SK-N-DZ (cell line): ENCODE measurements around the gene SLC9A3.
"Not testable (repeated sequence)": the region's sequence is repeated elsewhere in the genome, so short reads cannot be mapped to it uniquely, and the experiment has no call there.

Experiments
- DNase-seq: peaks from one replicate; pipeline ENCODE4 v3.0.0-alpha.2; 2015; ENCODE audit warnings: low spot score

Gene SLC9A3

DNA sequence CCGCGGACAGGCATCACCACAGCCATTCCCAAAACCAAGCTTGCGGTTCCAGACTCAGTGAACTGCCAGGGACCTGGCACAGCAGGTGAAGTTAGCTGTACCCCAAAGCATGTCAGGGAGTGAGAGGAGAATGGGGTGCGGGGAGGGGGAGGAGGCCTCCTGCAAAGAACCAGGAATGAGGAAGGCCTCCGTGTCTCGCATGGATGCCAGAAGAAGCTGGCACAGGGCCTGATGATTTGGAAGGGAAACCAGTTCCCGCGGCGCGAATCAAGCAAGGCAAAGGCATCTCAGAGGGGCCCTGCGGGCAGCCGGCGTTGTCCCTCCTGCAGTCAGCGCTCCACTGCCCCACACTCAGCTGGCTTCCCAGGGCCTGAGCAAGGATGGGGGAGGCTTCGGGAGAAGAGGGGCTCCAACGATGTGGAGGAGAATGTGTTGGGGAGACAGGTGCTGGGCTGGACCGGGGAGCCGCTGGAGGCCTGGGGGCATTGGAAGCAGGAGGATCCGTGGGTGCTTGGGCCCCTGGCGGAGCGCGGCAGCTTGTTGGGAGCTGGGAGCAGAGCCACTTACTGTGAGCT is 14.6 kb downstream of the SLC9A3 start:
- no peak for DNase-seq

DNA sequence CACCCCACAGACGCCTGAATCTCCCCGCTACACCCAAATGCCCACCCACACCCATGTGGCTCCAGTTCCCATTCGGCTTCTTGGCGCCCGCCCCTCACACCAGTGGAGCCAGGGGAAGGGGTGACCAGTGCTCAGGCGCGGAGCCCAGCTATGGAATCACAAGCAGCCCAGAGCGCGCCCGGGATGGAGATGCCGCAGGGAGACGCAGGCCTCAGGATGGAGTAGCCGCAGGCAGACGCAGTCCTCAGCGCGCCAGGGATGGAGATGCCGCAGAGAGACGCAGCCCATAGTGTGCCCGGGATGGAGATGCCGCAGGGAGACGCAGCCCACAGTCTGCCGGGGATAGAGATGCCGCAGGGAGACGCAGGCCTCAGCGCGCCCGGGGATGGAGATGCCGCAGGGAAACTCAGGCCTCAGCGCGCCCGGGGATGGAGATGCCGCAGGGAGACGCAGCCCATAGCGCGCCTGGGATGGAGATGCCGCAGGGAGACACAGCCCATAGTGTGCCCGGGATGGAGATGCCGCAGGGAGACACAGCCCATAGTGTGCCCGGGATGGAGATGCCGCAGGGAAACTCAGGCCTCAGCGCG is 16.2 kb downstream of the SLC9A3 start:
- DNase-seq, result not testable (repeated sequence)

DNA sequence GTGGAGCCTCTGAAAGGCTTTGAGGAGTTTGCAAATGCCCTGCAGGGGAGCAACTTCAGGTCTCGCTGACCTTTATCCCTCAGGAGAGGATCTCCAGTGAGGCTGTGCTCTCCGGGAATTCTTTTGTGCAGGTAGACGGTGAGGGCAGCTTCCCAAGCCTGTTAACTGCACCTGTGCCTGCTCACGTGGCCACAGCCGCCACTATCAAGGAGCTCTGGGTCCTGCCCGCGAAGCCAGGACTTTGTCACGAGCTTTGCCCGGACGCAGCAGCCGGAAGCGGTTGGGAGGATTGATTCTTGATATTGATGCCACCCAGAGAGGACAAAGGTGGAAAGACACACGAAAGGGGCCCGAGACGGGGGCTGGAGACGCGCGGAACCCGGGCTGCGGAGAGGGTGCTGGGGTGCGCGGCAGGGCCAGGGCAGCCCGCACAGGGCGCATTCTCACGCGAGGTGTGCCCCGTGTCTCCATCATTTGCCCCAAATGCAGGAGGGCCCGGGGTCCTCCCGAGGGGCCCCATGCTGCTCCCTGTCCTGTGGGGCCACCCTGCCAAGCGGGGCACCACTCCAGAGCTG is 18.2 kb downstream of the SLC9A3 start:
- no peak for DNase-seq

DNA sequence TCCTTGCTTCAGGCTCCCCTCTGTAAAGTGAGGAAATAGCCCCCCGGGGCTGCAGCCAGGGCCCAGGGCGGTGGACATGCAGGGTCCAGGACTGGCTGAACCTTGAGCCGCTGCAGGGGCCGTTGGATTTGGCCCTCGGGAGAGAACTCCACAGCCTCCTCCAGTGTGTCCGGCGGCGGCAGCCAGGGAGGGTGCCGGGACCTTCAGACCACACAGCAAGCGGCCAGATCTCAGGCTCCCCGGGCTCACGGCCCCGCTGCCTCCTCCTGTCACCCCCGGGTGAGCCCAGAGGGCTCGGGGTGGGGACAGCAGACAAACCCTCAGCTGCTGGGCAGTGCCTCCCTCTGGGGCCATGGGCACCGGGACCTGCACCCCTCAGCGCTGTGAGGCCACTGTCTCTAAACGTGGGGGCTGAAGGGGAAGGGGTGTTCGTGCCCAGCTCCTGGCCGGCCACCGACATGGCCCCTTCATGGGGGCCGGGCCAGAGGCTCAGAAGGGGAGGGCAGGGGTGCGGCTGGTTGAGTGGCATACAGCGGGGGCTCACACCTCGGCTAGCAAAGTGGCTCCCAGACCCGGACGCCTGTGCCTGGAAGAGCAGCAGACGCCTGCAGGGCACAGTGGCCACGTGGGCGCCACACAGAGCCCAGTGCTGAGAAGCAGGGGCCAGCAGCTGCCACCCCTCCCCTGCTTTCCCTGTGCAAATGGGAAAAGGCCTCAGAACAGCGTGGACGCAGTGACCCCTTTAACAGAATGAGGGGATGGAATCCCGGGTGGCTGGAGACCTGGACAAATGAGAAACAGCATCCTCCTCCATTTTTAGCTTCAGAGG is 19.7 kb downstream of the SLC9A3 start:
- DNase-seq, result no peak

GRCh38 chr5:502325-503079 is 21.7 kb downstream of the SLC9A3 start:
- peak; percentile 52 for DNase-seq

DNA sequence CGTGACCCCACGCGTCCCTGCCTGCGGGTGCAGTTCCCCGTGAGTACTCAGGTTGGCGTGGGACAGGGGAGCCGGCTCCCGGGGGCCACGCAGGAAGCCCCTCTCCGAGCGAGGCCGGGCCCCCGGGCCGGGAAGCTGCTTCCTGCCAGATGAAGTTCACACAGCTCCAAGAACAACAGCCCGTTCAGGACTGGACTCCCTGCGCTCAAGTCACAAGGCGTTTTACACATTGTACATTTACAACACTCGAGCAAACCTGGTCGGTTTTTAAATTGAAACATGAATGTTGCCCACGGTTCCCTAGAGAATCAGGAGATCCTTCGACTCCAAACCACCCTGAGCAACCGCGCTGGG is 22.4 kb downstream of the SLC9A3 start:
- DNase-seq, result no peak

GRCh38 chr5:501105-501830 is 23.0 kb downstream of the SLC9A3 start:
- DNase-seq, result no peak

- no peak for DNase-seq
Observed at GRCh38 chr5:500491-500890, 23.8 kb downstream of the SLC9A3 start.

- DNase-seq, result no peak
Observed at GRCh38 chr5:499233-500209, 24.7 kb downstream of the SLC9A3 start.

GRCh38 chr5:497871-498509 is 26.3 kb downstream of the SLC9A3 start:
- DNase-seq, result no peak

DNA sequence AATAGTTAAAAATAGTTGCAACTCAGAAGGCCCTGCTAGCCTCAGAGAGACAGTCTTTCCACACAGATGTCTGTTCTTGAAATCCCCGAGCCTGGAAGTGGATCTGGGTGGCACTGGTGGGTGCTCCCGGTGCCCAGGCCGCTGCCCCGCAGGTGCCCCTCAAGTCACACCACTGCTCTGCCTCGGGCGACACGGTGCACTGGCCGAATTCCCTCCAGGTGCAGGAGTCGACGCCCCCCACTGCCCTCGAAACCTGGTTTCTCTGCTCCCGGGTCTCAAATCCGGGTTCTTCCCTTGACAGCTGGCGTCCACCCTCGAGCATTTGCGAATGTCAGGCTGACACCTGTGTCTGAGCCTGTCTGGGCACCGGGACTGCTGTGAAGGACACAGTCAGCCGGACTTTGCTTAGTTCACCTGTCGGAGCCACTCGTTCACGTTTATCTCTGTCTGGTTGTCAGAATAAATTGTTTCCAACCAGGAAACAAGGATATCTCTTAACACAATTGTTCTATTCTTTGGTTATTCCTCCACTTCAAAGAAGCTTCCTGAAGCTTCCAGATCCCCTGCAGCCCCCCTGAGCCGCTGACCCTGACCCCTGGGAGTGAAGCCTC is 27.1 kb downstream of the SLC9A3 start:
- no peak for DNase-seq

DNA sequence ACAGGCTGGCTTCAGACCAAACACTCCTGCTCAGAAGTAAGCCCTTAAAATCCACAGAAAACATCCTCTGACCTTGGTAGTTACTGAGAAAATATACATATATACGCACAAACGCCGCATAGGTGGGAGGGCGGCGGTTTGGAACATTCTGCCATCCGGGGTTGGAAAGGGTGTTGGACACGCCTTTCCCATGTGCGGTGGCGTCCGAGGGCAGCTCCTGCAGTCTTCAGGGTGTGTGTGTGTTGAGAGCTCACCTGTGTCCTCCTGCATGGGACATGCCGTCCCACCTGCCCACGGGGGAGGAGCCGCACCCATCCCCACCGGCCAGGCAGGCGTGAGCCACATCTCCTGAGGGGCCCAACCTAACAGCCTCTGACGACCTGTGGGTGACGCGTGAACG is 28.2 kb downstream of the SLC9A3 start:
- DNase-seq, result no peak

DNA sequence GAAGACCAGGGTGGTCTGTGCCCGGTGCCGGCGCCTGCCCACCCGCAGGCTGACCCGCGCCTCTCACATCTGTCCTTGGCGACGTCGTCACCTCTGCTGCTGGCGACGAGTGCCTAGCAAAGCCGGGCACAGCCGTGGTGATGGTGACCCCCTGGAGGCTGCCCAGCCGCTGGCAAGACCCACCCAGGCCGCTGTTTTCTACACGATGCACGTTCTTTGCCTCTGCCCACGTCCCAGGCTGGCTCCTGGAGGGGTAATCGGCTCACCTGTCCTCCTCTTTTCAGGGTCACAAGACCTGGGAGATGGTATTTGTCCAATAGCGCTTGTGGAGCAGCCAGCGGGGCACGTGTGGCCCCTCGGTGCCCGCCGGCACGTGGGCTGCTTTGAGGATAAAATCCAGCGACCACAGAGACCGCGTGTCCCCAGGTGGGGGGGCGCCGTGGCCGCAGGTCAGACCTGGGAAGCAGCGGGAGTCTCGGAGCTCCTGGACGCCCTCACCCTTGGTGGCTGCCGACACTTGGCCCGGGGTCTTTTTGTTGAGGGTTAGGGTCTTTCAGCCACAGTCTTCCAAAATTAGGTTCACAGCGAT is 29.5 kb downstream of the SLC9A3 start:
- no peak for DNase-seq

DNA sequence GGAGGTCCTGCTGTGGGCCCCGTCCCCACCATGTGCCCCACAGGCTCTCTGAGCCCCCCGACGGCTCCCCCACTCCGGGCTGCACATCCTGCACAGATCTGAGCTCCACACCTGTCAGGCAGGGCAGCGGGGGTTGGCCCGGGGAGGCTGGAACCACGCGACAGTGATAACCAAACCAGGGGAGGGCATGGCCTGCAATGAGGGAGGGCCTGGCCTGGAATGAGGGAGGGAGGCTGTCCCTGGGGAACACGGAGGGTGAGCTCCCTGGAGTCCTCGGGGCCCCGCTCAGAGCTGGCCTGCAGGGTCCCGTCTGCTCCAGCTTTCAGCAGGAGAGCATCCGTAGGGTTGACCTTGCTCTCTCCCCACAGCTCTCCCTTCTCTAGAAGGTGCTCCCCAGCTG is 30.5 kb downstream of the SLC9A3 start:
- no peak for DNase-seq

GRCh38 chr5:493119-493701 is 31.0 kb downstream of the SLC9A3 start:
- no peak for DNase-seq

GRCh38 chr5:492314-492893 is 31.8 kb downstream of the SLC9A3 start:
- no peak for DNase-seq

- DNase-seq, result no peak
Observed at GRCh38 chr5:491856-492155, 32.4 kb downstream of the SLC9A3 start.
